GM19468 (cell line): ENCODE results near the gene AMIGO1.

ENCODE experiments used
- ATAC-seq: cut with Tn5 transposase; IDR thresholded peaks from one replicate; pipeline ENCODE4 v1.9.1; 2021; ENCODE audit warnings: mild to moderate bottlenecking, moderate library complexity, moderate number of reproducible peaks; ENCODE audit not compliant: unreplicated experiment; ENCODE audit errors: extremely low read depth

The AMIGO1 gene, protein sequence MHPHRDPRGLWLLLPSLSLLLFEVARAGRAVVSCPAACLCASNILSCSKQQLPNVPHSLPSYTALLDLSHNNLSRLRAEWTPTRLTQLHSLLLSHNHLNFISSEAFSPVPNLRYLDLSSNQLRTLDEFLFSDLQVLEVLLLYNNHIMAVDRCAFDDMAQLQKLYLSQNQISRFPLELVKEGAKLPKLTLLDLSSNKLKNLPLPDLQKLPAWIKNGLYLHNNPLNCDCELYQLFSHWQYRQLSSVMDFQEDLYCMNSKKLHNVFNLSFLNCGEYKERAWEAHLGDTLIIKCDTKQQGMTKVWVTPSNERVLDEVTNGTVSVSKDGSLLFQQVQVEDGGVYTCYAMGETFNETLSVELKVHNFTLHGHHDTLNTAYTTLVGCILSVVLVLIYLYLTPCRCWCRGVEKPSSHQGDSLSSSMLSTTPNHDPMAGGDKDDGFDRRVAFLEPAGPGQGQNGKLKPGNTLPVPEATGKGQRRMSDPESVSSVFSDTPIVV

DNA sequence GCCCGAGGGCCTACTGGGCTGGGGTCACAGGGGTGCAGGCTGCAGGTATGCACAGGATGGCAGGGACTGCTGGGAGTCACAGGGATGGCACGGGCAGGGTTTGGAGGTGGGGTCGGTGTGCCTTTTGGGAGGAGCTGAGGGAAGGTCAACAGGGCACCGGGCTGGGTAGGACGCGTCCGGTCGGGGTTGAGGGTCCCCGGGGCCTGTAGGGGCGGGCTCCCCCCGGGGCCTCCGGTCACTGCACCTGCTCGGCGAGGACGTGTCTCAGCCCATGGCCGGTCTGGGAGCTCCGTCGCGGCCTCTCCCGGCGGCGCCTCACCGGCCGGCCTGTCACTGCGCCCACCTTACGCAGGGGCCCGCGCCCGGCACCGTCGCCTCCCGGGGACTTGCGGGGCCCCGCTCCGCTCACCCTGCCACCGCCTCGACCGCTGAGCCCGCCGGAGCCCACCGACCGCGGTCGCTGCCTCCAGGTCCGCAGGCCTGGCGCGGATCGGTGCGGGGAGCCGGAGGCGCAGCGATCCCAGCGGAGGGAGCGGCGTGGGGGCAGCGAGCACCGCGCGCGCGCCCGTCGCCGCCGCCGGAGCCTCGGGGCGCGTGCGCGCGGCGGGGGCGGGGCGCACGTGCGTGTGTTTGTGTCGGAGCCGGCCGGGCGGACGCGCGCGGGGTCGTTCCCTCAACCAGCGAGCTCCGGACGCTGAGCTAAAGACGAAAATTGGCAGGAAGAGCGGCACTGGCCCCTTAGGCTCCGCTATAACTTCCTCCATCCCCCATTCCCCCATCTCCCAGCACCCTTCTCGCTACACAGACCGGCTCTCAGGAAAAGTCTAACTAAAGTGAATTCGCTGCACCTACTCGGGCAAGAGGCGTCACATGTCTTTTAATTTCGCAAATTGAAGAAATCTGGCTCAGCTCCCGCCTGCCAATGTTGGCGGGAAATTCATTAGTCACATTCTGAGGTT lies at the start of gene AMIGO1:
TSS of gene AMIGO1 (minus strand) at position 552 of the 959 bp plus-strand sequence. CDS start 815 bp downstream, outside the sequence.
- no peak for ATAC-seq

DNA sequence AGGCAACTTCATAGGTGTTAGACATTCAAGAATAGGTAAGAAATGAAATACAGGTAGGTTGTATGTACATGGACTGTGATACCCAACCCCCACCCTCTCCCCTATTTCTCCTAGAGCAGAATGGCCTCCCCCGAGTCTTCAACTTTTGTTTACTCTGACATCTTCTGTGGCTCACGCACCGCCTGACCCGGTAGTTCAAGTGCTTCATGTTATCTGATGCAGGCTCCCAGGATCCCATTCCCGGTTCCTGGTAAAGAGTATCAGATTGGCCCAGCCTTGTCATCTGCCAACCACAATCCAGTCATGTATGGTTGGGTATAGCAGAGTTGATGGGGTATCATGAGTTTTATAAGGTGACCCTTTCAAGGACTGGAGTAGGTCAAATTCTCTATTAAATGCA lies 48.0 kb upstream of the AMIGO1 start:
- ATAC-seq, result no peak

DNA sequence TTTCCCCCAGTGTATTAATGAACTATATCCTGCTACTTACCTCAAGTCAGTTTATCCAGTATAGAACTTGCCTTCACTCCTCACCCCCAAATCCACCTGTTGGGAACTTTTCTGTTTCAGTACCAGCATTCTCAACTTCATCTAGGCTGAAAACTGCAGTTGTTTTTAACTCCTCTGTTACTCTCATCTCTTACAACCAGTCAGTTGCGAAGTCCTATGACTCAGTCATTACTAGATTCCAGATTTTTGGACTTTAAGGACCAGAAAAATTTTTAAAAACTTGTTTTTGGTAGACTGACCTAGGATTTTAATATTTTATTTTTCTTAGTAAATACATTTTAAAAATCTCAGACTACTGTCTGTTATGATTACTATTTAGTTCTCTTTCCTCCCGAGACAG lies 47.0 kb upstream of the AMIGO1 start:
- no peak for ATAC-seq

DNA sequence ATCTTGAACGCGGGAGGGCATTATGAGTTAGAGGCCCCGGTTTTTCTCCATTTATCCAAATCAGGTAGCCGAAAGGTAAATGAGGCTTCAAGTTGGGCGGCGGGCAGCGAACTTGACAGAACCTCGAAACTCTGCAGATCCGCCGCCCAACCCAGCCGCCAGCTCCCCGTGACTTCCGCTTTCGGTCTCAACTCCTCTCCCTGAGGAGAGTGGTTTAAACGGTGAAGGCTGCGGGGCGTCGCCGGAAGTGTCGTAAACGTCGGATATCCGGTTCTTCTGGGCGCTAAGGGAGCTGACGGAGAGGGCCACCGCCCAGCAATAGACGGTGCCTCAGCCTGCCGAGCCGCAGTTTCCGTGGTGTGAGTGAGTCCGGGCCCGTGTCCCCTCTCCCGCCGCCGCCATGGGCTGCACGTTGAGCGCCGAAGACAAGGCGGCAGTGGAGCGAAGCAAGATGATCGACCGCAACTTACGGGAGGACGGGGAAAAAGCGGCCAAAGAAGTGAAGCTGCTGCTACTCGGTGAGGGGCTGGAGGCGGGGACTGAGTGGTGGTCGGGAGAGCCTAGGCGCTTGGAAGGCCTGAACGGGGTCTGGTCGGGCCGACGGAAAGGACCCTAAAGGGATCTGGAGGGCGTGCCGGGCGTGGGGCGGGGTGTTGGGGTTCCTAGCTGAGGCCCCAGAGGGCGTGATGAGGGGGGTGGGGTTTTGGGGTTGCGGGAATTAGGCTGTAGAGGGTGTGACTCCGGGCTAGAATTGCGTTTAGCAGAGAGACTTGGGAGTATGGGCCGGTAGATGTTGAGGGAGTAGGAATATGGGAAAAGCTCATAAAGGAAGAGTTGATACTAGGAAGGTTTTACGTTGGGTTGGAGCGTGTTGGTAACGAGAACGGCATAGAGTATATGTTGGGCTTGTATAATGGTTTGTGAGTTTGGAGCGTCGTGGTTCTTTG lies 39.1 kb upstream of the AMIGO1 start, which contains the start of gene GNAI3:
TSS of gene GNAI3 (plus strand) at position 295 of the 947 bp plus-strand sequence. CDS start at position 401, 106 bp downstream.
- ATAC-seq, result peak; percentile 96

DNA sequence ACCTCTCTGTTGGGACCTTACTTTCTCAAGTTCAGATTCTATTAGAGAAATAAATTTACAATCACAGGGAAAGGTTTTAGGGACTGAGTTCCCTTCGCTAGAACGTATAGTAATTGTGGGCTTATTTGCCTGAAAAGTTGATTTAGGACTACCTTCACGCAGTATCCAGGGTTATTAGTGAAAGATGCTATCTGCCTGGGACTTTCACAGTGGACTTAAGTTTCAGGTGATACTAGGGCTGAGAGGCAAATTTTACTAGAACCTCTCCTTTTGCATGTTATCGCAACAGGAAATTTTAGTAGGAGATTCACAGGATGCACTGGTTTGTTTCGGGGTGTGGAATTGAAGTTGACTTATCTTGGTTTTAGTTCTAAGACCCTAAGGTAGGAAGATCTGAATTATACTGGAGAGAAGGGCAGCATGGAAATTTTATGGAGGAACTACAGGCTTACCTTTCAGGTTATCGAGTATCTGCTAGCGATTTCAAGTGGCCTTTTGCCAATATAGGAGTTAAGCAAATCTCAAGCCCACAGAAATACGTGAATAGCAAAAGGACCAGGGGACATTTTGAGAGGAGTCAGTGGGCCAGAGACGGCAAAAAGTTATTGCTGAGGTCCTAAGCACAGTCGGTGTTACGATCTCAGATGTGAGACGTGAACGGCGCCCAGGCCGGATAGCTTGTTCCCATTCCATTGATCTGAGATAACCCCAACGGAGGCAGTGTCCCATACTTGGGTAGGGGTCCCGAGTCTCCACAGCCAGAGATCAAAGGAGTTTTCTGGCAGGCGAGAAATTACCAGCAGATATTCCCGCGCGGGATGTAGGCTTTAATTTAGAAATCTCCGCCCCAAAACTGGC lies 38.2 kb upstream of the AMIGO1 start:
- ATAC-seq, result no peak

DNA sequence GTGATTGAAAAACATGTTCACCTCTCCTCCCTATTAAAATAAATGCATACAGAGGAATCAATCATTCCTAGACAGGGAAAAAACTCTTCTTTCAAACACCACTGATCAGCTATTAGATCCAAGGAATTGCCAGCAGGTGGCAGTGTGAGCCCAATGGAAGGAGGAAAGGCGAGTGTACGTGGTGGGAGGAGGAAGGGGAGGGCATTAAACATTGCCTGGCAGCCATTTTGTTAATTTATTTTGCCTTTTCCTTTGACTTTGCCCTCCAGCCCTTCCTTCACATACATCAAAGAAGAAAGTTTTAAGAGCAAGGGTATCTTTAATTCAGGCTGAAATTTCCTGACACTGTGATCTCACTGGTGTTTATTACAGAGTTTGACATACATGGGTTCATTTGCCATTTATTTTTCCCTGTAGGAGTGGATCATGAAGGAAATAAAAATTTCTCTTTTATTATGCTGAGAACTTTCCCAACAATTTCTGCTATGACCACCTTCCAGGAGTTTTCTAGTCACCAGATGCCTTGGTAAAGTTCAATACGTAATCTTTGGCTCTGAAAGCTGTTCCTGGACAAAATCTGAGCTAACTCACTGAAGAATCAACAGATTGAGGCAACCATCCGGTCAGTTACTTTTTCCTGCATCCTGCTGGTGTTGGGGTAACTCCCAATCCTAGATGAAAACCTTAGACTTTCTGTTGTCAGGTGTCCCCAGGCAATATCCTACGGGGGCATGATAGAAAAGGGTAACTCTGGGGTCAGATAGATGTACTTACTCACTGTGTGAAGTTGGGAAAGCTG lies 37.0 kb upstream of the AMIGO1 start:
- ATAC-seq, result no peak

DNA sequence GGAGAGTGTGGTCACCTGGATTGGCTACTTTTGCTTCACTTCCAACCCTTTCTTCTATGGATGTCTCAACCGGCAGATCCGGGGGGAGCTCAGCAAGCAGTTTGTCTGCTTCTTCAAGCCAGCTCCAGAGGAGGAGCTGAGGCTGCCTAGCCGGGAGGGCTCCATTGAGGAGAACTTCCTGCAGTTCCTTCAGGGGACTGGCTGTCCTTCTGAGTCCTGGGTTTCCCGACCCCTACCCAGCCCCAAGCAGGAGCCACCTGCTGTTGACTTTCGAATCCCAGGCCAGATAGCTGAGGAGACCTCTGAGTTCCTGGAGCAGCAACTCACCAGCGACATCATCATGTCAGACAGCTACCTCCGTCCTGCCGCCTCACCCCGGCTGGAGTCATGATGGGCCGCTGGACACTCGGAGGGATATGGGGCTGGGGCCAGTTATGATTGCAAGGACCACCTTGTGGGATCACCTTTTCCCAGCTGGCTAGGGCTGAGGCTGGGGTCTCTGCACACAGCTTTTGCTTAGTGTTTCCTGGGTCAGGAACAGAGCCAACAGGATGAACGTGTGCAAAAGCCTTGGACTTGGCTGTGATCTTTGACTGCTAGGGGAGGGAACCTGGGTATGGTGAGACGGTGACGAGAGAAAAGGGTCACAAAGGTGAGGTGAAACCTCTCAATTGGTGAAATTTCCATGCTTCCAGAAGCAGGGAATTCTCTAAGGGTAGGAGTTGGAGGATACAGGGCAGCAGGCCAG lies 34.6 kb upstream of the AMIGO1 start:
- no peak for ATAC-seq

DNA sequence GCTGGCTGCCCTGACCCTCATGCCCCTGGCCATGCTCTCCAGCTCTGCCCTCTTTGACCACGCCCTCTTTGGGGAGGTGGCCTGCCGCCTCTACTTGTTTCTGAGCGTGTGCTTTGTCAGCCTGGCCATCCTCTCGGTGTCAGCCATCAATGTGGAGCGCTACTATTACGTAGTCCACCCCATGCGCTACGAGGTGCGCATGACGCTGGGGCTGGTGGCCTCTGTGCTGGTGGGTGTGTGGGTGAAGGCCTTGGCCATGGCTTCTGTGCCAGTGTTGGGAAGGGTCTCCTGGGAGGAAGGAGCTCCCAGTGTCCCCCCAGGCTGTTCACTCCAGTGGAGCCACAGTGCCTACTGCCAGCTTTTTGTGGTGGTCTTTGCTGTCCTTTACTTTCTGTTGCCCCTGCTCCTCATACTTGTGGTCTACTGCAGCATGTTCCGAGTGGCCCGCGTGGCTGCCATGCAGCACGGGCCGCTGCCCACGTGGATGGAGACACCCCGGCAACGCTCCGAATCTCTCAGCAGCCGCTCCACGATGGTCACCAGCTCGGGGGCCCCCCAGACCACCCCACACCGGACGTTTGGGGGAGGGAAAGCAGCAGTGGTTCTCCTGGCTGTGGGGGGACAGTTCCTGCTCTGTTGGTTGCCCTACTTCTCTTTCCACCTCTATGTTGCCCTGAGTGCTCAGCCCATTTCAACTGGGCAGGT lies 33.9 kb upstream of the AMIGO1 start:
- ATAC-seq, result no peak

DNA sequence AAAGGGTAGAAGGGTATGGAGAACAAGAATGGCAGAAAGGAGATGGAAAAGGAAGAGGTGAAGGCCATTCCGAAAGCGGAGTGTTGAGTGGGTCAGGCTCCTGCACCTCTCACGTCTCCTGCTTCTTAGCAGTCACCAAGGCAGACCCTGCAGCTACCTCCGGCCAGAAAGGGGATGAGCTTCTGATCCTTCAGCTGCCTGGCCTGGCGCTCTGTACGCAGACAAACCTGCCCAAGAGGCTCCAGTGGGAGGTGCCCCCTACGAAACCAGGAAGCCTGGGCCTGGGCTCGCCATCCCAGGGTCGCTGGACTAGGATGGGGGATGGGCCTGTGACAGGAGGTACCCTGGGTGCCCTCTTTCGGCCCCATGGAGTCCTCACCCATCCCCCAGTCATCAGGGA lies 33.1 kb upstream of the AMIGO1 start:
- no peak for ATAC-seq

DNA sequence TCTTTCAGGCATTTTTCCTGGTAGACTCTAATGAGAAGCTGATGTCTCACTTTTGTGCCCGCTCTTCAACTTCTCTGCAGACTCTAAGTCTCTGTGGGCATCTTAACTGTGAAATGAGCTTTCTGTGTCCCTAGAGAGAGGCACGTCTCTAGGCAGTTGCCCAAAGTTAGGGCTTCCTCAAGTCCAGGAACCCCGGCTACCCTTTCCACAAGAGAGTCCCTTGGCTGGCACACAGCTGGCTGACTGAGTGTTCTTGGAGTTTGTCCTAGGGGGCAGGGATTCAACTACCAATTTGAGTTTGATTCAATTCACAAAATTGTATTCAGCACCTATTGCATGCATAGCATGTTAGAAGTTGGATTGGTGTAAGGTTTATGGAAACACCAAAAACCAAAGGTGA lies 31.6 kb upstream of the AMIGO1 start:
- ATAC-seq, result no peak

DNA sequence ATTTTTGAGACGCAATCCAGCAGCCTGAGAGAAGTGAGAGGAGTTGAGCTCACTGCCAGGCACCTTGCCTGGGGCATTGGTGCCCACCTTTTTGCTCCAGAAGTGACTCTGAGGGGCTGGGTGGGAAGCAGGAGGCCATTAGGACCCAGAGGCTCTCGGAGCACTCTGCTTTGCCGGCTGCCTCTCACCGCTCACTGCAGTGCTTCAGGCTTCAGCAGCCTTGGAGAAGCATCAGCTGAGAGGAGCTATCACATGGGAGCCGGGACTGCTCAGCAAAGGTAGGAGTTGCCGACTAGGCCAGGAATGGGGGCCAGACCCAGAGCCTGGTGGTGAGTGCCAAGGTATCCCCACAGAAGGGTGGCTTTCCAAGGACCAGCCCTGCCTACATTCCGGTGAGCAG lies 30.1 kb upstream of the AMIGO1 start, which contains the start of gene GPR61:
TSS of gene GPR61 (plus strand) at position 197 of the 400 bp plus-strand sequence. CDS start 3,151 bp downstream, outside the sequence.
- ATAC-seq, result no peak

DNA sequence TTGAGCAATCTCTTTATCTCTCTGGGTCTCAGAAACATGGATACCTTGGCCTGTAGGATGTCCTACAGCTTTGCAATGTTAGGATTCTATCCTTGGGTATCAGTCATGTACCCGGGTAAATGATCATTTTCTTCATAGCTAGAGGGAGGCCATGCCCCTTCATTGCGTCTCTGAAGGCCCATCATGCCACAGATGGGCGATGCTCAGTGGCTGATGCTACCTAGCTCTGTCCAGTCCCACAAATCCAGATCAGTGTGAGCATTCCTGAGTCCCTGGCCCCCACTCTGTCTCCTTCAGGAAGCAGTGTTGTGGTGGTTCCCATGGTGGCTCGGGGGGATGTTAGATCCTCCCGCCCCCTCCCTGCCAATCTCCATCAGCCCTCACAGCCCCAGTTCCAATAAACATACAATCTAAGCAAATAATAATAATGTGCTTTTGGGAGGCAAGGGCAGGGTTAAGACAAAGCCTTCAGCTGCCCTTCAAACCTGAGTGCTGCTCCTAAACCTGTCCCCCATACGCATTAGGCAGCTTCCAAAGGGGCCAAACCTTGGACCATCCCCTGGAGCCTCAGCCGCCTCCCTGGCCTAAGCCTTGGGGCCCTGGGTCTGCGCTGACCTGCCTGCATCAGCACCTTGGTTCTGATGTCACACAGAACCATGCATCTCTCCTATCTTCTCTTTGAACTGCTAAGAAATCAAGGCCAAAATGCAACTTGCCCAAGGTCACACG lies 29.5 kb upstream of the AMIGO1 start:
- ATAC-seq, result no peak

DNA sequence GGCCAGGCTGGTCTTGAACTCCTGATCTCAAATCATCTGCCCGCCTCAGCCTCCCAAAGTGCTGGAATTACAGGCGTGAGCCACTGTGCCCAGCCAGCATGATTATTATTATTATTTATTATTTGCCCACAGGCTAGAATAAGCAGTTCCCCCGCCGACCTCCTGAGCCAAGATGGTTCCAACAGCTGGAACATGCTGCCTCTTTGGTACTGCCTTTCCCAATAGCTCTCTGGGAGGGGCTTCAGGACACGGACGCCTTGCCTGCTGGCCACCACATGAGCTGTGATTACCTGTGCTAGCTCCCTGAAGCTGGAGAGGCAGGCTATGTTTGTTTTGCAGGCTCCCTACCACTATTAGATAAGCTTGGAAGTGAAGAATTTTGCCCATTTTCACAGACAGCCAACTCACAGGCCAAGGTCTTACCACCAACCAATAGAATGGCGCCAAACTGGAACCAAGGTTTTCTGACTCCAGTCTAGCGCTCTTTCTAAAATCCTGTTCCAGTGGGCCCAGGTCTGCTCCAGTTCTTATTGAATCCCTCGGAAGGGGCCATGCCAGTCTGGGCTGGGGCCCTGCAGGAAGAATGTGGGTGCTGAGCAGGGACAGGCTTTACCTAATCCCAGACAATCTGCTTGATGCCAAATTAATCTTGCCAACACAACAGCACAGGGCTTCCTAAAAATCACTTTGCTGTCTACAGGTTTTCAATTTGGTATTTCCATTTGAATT lies 28.1 kb upstream of the AMIGO1 start:
- ATAC-seq, result no peak

DNA sequence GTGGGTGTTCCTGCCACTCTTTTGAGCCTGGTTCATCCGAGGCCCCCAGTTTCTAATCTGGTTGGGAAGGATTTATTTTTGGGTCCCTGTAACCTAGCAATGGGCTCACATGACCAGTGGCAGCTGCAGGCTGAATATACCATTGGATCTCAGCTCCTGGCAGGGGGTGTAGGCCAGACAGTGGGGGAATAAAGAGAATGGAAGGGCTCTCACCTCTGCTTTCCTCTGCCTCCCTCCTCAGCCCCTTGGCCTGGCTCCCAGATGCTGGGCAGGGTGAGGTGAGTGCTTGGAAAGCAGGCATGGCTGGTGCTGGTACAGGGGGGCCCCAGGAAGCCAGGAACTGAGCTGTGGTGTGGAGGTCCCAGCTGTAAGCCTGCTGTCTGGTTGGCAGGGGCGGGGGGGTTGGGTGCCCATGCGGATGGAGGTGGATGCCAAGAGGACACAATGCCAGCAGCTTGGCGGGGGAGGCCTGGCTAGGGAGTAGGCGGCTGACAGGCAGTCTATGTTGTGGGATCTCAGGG lies 26.5 kb upstream of the AMIGO1 start:
- ATAC-seq, result no peak

DNA sequence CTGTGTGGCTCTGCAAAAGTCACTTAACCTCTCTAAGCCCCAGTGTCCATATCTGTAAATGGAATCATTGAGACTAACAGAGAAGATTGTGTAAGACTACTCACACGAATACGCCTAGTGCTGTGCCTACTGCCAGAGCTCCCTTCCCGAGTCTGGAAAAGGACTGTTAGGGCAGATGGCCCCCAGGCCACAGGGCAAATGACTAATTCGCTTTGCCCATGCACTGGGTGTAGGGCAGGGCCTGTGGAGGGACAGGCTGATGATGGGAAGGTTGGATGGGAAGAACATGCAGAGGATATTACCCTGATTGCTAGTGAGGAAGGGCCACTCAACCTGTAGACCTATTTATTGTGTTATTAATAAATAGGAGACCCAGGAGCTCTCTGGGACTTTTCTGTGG lies 26.0 kb upstream of the AMIGO1 start:
- no peak for ATAC-seq
